Spleen (tissue), 7 donors: ENCODE data around the gene SLC30A7.

Experiments used
- POLR2A ChIP-seq, 3 donors: fragments of 450-650 bp; IDR thresholded peaks; one replicate each; pipeline ENCODE4 v1.5.1; 2017; ENCODE audit warnings: antibody characterized with exemption in 3 of 3, mild to moderate bottlenecking in 1 of 3
- POLR2AphosphoS5 ChIP-seq, 3 donors: sonication (generic); formaldehyde crosslinking; IDR thresholded peaks; one replicate each; pipeline ENCODE4 v1.5.1; 2017; ENCODE audit warnings: antibody characterized with exemption in 3 of 3
- TF ChIP-seq, protein P1 (sequence below), 11 experiments: fragments of 200-600 bp in 7 of 11; fragments of 450-650 bp in 4 of 11; sonication (generic) in 4 of 11; IDR thresholded peaks in 8 of 11; conservative IDR thresholded peaks in 3 of 11; 1 replicate in 7 of 11; 2 replicates in 4 of 11; pipeline versions ENCODE4 v1.4.0 to v1.8.0; 2016 to 2021; ENCODE audit warnings: antibody characterized with exemption in 11 of 11, inconsistent platforms in 4 of 11, mild to moderate bottlenecking in 1 of 11
- donor health status: DM: no; HTN: no; CAD: no; lungs with moderate emphysema.
- donor health status: DM: no; HTN: no; CAD: no.
- donor health status: DM: no; HTN: no; CAD: no.

GRCh38 chr1:101000131-101000873 is 104.4 kb downstream of the SLC30A7 start:
- TF ChIP-seq POLR2A (IDR thresholded peaks at IDR 0.05) (no peak), POLR2AphosphoS5 (IDR thresholded peaks at IDR 0.05) (no peak)
- TF ChIP-seq, protein P1, sequence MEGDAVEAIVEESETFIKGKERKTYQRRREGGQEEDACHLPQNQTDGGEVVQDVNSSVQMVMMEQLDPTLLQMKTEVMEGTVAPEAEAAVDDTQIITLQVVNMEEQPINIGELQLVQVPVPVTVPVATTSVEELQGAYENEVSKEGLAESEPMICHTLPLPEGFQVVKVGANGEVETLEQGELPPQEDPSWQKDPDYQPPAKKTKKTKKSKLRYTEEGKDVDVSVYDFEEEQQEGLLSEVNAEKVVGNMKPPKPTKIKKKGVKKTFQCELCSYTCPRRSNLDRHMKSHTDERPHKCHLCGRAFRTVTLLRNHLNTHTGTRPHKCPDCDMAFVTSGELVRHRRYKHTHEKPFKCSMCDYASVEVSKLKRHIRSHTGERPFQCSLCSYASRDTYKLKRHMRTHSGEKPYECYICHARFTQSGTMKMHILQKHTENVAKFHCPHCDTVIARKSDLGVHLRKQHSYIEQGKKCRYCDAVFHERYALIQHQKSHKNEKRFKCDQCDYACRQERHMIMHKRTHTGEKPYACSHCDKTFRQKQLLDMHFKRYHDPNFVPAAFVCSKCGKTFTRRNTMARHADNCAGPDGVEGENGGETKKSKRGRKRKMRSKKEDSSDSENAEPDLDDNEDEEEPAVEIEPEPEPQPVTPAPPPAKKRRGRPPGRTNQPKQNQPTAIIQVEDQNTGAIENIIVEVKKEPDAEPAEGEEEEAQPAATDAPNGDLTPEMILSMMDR (IDR thresholded peaks at IDR 0.05 in 8 of 11, conservative IDR thresholded peaks at IDR 0.05 in 3 of 11): no peak
